DMS 273 treated with DMSO at 0.1 percent for 48 hours (cell line): ENCODE results near the gene GJB4.
"Not testable (repeated sequence)": the region's sequence is repeated elsewhere in the genome, so short reads cannot be mapped to it uniquely, and the experiment has no call there.

Source experiments
- DNase-seq: peaks from one replicate; lab custom pipeline; 2025; lab: John Stamatoyannopoulos, UW

GJB4 gene

GRCh38 chr1:34746785-34747637 is 12.5 kb upstream of the GJB4 start:
- DNase-seq: no peak

- DNase-seq: no peak
Measured at GRCh38 chr1:34747638-34747941, 11.9 kb upstream of the GJB4 start.

- no peak for DNase-seq
Measured at GRCh38 chr1:34749992-34750391, 9.5 kb upstream of the GJB4 start.

GRCh38 chr1:34750610-34751009 is 8.9 kb upstream of the GJB4 start:
- DNase-seq: no peak

- no peak for DNase-seq
Measured at GRCh38 chr1:34753163-34753562, 6.4 kb upstream of the GJB4 start.

GRCh38 chr1:34754964-34755637 is 4.4 kb upstream of the GJB4 start, which contains the start of gene GJB5:
Gene GJB5 (plus strand): TSS chr1:34755047. CDS start chr1:34757331, 2,284 bp downstream.
- DNase-seq: no peak

- no peak for DNase-seq
Measured at GRCh38 chr1:34755961-34756360, 3.6 kb upstream of the GJB4 start.

GRCh38 chr1:34757386-34757785 is 2.2 kb upstream of the GJB4 start:
- DNase-seq: no peak

GRCh38 chr1:34758751-34759150 is 789 bp upstream of the GJB4 start:
- DNase-seq: no peak

- no peak for DNase-seq
Measured at GRCh38 chr1:34761176-34761761, 1.7 kb downstream of the GJB4 start.

GRCh38 chr1:34761776-34762307 is 2.3 kb downstream of the GJB4 start:
- no peak for DNase-seq

GRCh38 chr1:34762474-34763141 is 3.1 kb downstream of the GJB4 start:
- DNase-seq: no peak

GRCh38 chr1:34763142-34763781 is 3.7 kb downstream of the GJB4 start:
- DNase-seq: no peak

- DNase-seq: no peak
Measured at GRCh38 chr1:34768856-34769255, 9.3 kb downstream of the GJB4 start.

GRCh38 chr1:34770891-34771504 is 11.5 kb downstream of the GJB4 start:
- DNase-seq: no peak

GRCh38 chr1:34771573-34772371 is 12.2 kb downstream of the GJB4 start:
- no peak for DNase-seq

GRCh38 chr1:34773114-34773513 is 13.6 kb downstream of the GJB4 start:
- DNase-seq: not testable (repeated sequence)

GRCh38 chr1:34774957-34775356 is 15.4 kb downstream of the GJB4 start:
- no peak for DNase-seq

- DNase-seq: no peak
Measured at GRCh38 chr1:34776911-34777310, 17.4 kb downstream of the GJB4 start.

GRCh38 chr1:34777519-34778321 is 18.2 kb downstream of the GJB4 start:
- DNase-seq: no peak
